C4-2B (cell line): Measurements from ENCODE around the gene AIFM3.

Experiments
- ZFX ChIP-seq: fragments of 450-650 bp; IDR thresholded peaks from 2 replicates; pipeline ENCODE4 v1.6.1; 2017
- TF ChIP-seq, protein P1 (sequence below): fragments of 450-650 bp; conservative IDR thresholded peaks from 2 replicates; pipeline ENCODE4 v1.5.1; 2017; ENCODE audit warnings: mild to moderate bottlenecking

DNA sequence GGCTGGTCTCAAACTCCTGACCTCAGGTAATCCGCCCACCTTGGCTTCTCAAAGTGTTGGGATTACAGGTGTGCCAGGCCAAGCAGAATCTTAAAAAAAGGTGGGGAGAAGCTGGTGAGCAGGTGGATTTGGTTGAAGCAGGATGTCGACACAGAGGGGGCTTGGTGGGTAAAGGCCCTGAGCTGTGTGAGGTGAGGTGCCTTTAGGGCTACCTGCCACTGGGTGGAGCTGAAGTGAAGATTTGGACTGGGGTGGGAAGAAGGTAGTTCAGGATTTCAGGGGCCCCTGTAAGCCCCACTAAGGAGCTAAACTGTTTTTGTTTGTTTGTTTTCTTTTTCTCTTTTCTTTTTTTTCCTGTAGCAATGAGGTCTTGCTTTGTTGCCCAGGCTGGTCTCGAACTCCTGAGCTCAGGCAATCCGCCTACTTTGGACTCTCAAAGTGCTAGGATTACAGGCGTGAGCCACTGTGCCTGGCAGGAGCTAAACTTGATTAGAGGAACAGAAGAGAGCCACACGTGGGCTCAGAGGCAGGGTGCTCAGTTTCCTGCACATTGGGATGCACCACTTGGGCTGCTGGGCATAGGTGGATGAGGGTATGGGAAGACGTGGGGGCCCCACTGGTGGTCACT lies 53.9 kb downstream of the AIFM3 start:
- TF ChIP-seq, protein P1, sequence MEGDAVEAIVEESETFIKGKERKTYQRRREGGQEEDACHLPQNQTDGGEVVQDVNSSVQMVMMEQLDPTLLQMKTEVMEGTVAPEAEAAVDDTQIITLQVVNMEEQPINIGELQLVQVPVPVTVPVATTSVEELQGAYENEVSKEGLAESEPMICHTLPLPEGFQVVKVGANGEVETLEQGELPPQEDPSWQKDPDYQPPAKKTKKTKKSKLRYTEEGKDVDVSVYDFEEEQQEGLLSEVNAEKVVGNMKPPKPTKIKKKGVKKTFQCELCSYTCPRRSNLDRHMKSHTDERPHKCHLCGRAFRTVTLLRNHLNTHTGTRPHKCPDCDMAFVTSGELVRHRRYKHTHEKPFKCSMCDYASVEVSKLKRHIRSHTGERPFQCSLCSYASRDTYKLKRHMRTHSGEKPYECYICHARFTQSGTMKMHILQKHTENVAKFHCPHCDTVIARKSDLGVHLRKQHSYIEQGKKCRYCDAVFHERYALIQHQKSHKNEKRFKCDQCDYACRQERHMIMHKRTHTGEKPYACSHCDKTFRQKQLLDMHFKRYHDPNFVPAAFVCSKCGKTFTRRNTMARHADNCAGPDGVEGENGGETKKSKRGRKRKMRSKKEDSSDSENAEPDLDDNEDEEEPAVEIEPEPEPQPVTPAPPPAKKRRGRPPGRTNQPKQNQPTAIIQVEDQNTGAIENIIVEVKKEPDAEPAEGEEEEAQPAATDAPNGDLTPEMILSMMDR, result no peak; the same call in 1 of the 2 replicates
- TF ChIP-seq ZFX, result no peak
